ENCODE results near the gene TUB.

Gene TUB

DNA sequence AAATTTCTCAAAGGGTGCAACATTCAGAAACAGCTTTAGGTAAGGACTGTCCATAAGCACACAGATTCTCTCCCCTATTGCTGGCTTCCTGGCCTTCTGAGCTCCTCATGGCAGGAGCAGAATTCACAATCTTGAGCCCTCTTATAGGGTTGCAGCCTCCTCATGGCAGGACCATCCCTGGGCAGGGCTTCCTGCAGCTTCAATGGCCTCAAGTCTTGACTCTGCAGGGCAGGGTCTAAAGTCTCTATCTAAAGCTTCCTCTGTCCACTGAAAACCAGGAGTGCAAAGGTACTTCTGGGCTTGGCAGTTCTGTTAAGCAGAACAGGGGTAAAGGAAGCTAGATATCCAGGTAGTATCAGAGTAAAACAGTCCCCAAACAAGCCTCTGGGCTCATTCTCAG lies 28.7 kb downstream of the TUB start:
- Histone ChIP-seq H3K27me3 (replicated peaks) (peaks cover 2% of the 10 kb centered on the region), H3K36me3 (replicated peaks) (no peaks in the 10 kb centered on the region), H3K4me3 (ENCODE audit: low read depth, low read length) (no peak overlapping the region), H3K27ac (no peak overlapping the region)
- in situ Hi-C loops (cut with HindIII; ENCODE audit: low pct_ligation_motif_present, low sequenced_read_pairs), result no loop called here
- TF ChIP-seq, protein P1, sequence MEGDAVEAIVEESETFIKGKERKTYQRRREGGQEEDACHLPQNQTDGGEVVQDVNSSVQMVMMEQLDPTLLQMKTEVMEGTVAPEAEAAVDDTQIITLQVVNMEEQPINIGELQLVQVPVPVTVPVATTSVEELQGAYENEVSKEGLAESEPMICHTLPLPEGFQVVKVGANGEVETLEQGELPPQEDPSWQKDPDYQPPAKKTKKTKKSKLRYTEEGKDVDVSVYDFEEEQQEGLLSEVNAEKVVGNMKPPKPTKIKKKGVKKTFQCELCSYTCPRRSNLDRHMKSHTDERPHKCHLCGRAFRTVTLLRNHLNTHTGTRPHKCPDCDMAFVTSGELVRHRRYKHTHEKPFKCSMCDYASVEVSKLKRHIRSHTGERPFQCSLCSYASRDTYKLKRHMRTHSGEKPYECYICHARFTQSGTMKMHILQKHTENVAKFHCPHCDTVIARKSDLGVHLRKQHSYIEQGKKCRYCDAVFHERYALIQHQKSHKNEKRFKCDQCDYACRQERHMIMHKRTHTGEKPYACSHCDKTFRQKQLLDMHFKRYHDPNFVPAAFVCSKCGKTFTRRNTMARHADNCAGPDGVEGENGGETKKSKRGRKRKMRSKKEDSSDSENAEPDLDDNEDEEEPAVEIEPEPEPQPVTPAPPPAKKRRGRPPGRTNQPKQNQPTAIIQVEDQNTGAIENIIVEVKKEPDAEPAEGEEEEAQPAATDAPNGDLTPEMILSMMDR (IDR thresholded peaks at IDR 0.05; ENCODE audit: low read depth, low read length, missing control alignments), result no peak
- no peak for DNase-seq

DNA sequence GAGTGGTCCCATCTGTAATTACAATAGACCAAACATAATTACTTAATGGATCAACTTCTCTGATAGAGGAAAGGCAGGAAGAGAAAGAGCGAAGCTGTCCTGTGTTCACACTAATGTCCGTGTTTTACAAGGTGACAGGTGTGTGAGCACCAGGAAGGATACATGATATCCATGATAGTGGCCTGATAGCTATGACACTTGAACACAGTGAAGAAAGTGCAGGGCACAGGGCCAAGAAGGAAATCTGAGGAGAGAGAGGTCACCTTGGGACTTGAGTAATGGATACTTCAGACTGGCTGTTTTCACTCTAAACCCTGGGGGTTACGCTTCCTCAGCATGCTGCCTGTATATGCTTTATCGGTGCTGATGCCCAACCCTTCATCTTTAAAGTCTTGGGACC lies 29.4 kb downstream of the TUB start:
- TF ChIP-seq, protein P1 (IDR thresholded peaks at IDR 0.05; ENCODE audit: low read depth, low read length, missing control alignments), result no peak
- Histone ChIP-seq H3K27ac (no peak overlapping the region), H3K36me3 (replicated peaks) (no peaks in the 10 kb centered on the region), H3K27me3 (replicated peaks) (peaks cover 2% of the 10 kb centered on the region), H3K4me3 (ENCODE audit: low read depth, low read length) (no peak overlapping the region)
- DNase-seq, result no peak
- in situ Hi-C loops (cut with HindIII; ENCODE audit: low pct_ligation_motif_present, low sequenced_read_pairs), result no loop called here

DNA sequence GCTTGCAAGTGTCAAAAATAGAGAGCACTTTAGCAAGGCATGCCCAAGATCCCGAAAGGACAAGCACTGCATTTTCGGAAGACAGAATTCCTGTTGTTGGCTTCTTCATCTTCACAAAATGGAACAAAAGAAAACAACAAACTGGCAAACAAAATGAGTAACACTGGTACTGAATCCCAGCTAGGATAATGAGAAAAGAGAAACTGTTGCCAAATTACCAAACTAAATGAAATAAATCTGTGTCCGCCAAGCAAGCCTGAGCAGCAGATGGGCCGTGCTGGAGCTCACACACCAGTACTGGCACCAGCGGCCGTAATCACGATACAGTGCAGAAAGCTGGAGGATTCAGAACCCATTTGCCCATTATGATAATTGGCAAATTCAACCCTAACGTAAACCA lies 30.6 kb downstream of the TUB start:
- H3K4me3 ChIP-seq (ENCODE audit: low read depth, low read length), result no peak overlapping the region
- in situ Hi-C loops (cut with HindIII; ENCODE audit: low pct_ligation_motif_present, low sequenced_read_pairs), result no loop called here
- TF ChIP-seq, protein P1 (IDR thresholded peaks at IDR 0.05; ENCODE audit: low read depth, low read length, missing control alignments), result no peak
- no peaks in the 10 kb centered on the region for H3K36me3 ChIP-seq (replicated peaks)
- no peak for DNase-seq
- peaks cover 2% of the 10 kb centered on the region for H3K27me3 ChIP-seq (replicated peaks)
- no peak overlapping the region for H3K27ac ChIP-seq

DNA sequence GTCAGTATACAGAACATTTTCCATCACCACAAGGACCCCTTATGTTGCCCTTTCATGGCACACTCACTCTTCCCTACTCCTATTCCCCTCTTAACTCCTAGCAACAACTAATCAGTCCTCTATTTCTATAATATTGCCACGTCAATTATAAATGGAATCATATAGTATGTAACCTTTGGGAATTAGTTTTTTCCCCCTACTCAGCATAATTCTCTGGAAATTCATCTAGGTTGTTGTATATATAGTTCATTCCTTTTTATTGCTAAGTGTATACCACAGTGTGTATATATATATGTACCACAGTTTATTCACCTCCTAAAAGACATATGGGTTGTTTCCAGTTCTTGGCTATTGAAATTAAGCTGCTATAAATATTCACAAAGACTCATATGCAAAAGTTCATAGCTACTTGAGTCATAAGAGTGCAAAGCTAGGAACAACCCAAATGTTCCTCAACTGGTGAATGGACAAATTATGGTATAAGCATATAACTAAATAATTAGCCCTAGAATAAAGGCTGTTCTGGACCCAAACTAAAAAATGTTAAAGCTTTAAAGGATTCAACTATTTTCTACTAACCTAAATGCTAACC lies 41.3 kb downstream of the TUB start:
- Histone ChIP-seq H3K27me3 (replicated peaks) (no peaks in the 10 kb centered on the region), H3K27ac (no peak overlapping the region), H3K4me3 (ENCODE audit: low read depth, low read length) (no peak overlapping the region), H3K36me3 (replicated peaks) (no peaks in the 10 kb centered on the region)
- in situ Hi-C loops (cut with HindIII; ENCODE audit: low pct_ligation_motif_present, low sequenced_read_pairs), result no loop called here
- DNase-seq, result no peak
- TF ChIP-seq, protein P1 (IDR thresholded peaks at IDR 0.05; ENCODE audit: low read depth, low read length, missing control alignments), result no peak

DNA sequence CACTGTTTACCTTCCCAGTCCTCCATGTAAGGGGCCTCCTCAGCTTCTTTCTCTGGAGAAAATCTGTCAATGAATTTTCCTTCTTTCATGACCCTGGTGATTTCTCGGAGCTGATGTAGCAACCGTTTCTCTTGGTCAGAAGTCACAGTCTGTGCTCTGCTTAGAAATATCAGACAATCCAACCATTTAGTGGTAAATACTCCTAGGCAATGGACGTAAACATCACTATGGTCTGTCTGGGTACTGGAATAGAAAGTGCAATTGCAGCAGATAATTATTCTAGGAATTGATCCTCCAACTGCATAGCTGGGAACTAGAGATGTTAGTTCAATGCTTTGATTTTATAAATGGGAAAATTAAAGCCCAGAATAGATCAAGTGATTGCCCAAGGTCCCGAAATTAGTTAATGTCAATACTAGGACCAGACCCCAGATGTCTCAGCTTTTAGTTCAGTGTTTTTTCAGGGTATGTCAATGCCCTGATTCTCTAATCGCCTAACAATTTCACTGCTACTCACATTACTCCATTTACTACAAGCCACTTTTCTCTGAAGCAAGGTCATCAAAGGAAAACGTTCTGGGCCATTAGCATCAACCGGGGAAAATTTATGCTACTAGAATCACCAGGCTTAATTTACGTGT lies 45.8 kb downstream of the TUB start:
- Histone ChIP-seq H3K36me3 (replicated peaks) (no peaks in the 10 kb centered on the region), H3K27me3 (replicated peaks) (no peaks in the 10 kb centered on the region), H3K27ac (no peak overlapping the region), H3K4me3 (ENCODE audit: low read depth, low read length) (no peak overlapping the region)
- no peak for DNase-seq
- TF ChIP-seq, protein P1 (IDR thresholded peaks at IDR 0.05; ENCODE audit: low read depth, low read length, missing control alignments), result no peak
- in situ Hi-C loops (cut with HindIII; ENCODE audit: low pct_ligation_motif_present, low sequenced_read_pairs), result no loop called here

DNA sequence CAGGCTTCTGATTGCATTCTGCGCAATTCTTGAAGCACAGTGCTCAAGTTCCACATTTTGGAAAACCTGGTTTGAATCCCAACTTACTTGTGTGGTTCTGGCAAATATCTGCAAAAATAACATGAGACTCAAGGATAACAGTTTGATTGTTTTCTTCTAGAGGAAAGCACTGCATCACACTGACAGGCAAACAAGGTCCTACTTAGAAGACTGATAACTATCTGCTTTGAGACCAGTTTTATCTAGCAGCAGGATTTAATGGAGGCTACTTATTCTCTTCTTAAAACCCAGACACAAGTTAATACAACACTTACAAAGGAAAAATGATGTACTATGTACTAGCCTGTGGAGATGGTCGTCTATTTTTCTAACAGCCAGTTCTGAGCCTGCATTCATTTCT lies 46.4 kb downstream of the TUB start:
- in situ Hi-C loops (cut with HindIII; ENCODE audit: low pct_ligation_motif_present, low sequenced_read_pairs), result no loop called here
- Histone ChIP-seq H3K27me3 (replicated peaks) (no peaks in the 10 kb centered on the region), H3K36me3 (replicated peaks) (no peaks in the 10 kb centered on the region), H3K27ac (no peak overlapping the region), H3K4me3 (ENCODE audit: low read depth, low read length) (no peak overlapping the region)
- DNase-seq, result no peak
- TF ChIP-seq, protein P1 (IDR thresholded peaks at IDR 0.05; ENCODE audit: low read depth, low read length, missing control alignments), result no peak
